GM18909 (cell line): ENCODE results near the gene PBLD.
"Not testable (repeated sequence)": the region's sequence is repeated elsewhere in the genome, so short reads cannot be mapped to it uniquely, and the experiment has no call there.

Source experiments
- ATAC-seq: cut with Tn5 transposase; IDR thresholded peaks from one replicate; pipeline ENCODE4 v1.9.1; 2021; ENCODE audit warnings: mild to moderate bottlenecking; ENCODE audit not compliant: unreplicated experiment, poor library complexity

The PBLD gene

GRCh38 chr10:68331455-68332258 is 1.1 kb downstream of the PBLD start, which contains the start of gene HNRNPH3:
HNRNPH3 (plus strand) TSS chr10:68332064; CDS start chr10:68337222, 5,158 bp downstream.
- ATAC-seq = peak; percentile 86

DNA sequence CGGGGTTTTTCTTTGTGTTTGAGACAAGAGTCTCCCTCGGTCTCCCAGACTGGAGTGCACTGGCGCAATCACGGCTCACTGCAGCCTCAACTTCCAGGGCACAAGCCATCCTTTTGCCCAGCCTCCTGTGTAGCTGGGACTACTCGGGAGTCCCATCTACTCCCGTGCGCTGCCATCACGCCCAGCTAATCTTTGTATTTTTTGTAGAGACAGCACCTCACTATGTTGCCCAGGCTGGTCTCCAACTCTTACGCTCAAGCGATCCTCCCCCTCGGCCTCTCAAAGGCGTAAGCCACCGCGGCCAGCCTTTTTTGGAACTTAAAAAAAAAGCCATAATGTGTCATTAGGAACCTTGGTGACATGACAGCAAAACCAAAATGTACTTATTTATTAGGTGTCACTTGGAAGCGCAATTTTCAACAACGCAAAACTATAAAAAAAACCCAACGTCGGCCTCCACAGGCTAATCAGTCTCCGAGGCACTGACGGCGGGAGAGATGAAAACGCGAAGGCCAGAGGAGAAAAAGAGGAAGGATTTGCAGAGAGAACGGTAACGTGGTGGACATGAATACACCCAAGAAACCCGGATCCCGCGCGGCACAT is 1.8 kb downstream of the PBLD start:
- no peak for ATAC-seq

DNA sequence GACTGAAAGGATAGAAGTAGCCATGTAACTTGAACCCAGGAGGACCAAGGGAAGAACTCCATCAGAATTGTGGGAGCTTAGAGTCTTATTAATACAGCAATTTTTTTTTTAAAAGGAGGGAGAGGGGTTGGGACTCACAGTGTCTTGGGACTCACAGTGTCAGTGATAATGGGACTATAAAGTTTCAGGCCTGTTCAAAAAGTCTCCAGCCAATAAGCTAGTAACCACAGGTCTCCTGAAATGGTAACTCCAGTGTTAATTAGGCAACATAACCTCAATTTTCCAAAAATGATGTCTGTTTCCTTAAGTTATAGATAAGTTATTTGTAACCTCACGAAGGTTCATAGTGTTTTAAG is 3.2 kb downstream of the PBLD start:
- no peak for ATAC-seq

DNA sequence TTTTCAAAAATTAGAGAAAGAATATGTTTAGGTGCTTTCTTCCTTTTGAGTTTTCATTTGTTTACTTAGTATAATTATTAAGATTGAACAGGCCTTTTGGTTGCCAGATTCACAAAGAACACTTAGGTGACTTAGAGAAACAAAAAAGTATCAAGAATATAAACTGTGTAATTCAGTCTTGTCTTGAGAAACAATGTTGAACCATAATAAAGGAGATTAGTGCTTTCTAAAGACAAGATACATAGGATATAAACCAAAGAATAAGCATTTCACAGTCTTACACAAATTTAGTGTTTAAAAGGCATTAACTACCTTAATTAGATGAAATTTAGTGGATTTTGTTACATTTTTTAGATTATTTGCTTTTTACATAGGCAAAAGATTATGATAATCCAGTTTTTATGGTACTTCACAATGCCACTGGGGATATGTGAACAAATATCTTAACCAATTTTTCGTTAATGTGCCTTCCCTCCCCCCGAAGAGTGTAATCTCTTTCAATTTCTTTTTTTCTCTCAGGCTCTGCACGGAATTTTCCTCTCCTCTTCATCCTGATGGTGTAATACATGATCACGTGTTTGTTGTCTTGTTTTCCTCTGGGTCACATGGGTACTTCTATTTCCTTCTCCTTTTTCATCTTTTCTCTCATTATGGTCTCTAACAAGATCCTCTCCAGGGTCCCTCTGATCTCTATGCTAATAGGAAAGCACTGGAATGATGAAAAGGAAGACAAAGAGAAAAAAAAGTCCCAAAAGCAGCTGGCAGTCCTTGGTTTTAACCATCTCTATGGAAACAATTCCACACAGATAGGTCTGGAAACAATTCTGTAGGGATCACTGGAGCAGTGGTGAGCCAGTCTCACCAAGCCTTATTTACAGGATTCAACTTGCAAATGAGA is 4.6 kb downstream of the PBLD start:
- ATAC-seq = no peak

GRCh38 chr10:68324396-68324795 is 8.3 kb downstream of the PBLD start:
- ATAC-seq = not testable (repeated sequence)

DNA sequence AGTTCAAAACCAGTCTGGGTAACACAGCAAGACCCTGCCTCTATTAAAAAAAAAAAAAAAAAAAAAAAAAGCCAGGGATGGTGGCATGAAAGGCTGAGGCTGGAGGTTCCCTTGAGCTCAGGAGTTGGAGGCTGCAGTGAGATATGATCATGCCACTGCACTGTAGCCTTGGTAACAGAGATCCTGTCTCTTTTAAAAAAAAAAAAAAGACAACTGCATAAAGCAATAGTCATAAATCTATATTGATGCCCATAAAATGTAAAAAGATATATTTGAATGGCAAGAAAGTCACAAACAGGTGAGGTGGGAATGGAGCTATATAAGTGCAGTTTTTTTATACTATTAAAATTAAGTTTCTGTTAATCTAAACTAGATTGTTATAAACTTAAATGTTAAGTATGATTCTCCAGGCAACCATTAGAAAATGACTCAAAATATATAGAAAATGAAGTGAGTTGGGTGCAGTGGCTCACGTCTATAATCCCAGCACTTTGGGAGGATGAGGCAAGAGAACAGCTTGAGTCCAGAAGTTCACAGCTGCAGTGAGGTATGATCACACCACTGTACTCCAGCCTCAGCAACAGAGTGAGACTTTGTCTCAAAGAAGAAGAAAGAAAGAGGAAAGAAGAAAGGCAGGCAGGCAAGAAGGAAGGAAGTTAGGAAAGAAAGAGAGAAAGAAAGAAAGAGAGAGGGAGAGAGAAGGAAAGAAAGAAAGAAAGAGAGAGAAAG is 14.2 kb downstream of the PBLD start:
- no peak for ATAC-seq

- ATAC-seq = no peak
Observed at GRCh38 chr10:68315582-68315981, 17.1 kb downstream of the PBLD start.

DNA sequence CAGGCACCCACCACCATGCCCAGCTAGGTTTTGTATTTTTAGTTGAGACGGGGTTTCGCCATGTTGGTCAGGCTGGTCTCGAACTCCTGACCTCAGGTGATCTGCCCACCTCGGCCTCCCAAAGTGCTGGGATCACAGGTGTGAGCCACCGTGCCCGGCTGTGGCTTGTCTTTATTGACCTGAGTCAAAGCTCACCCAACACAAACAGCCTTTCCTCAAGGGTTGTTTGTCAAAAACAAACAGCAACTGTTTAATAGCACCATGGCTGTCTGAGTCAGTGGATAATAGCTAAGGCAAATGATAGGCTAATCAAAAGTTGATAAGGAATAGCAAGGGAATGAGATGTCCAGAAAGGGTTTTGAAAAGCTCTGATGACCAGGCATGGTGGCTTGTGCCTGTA is 17.8 kb downstream of the PBLD start:
- ATAC-seq = not testable (repeated sequence)

- ATAC-seq = no peak
Observed at GRCh38 chr10:68310531-68310930, 22.2 kb downstream of the PBLD start.

GRCh38 chr10:68305854-68306253 is 26.9 kb downstream of the PBLD start:
- no peak for ATAC-seq

DNA sequence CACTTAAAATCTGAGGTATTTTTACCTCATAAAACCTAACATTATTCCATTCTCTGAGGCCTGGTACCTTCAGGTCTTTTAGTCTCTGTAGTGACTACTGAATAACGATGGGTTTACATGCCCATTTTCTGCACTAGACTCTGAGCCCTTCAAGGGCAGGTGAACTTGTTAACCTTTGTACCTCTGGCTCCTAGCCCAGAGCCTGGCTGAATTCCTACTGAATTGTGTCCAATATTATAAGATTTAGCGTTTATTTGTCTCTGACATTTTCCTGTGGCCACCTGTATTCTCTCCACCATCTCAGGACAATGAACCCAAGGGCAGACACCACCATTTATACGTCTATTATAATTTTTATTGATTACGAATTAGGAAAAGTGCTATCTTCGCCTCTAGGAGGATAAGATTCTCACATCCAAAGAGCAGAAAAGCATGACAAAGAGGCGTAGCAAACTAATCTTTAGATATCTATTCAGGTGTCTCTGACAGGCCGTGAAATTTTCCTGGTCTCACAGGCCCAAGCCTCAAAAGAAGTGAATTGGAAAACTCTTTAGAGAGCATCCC is 28.8 kb downstream of the PBLD start:
- ATAC-seq = no peak

DNA sequence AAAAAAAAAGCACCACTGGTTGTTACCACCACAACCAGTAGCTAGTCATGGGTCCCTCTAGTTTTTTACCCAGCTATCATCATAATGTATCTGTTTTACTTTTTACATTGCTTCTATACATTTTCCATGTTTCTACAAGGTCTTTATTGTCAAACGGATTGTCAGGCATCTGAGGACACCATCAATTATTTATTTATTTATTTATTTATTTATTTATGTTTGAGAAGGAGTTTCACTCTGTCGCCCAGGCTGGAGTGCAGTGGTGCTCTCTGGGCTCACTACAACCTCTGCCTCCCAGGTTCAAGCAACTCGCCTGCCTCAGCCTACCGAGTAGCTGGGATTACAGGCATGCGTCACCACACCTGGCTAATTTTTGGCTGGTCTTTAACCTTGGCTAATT is 29.9 kb downstream of the PBLD start:
- no peak for ATAC-seq

DNA sequence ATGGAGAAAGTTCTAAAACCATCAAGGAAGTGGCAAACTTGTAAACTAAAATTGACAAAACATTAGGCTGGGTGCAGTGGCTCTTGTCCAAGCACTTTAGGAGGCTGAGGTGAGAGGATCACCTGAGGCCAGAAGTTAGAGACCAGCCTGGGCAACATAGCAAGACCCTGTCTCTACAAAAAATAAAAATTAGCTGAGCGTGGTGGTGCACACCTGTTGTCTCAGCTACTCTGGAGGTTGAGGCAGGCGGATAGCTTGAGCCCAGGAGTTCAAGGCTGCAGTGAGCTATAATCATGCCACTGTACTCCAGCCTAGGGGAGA is 30.3 kb downstream of the PBLD start:
- peak; percentile 4 for ATAC-seq

DNA sequence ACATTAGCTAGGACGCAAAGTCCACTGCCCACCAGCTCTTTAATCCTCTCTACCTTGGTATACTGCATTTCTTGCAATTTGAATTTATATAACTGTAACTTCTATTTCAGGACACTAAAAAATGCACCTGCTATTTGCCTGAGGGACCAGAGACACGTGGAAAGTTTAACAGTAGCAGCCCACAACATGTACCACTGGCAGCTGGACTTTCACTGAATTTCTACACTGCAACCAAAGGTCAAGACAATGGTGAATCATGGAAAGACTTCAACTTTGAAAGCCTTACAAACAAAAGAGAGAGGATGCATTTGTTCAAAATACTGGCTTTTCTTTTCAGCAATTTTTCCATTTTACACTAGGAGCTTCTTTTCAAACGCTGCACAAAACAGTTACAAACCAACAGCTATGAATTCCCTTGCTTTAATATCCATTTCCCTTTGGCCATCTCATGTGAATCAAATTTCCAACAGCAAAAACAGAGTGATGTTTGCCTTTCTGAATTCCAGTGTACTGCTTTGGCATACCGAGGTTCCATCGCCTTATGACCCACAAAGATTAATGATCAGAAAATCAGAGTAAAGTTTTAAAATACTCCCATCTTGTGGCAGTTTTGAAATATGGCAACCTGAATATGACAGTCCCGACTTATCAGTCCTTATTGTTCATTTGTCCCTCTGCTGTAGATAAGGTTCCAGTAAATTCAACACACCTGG is 30.8 kb downstream of the PBLD start:
- peak; percentile 56 for ATAC-seq

- no peak for ATAC-seq
Observed at GRCh38 chr10:68301301-68301700, 31.4 kb downstream of the PBLD start.

GRCh38 chr10:68296843-68297663 is 35.7 kb downstream of the PBLD start:
- no peak for ATAC-seq

DNA sequence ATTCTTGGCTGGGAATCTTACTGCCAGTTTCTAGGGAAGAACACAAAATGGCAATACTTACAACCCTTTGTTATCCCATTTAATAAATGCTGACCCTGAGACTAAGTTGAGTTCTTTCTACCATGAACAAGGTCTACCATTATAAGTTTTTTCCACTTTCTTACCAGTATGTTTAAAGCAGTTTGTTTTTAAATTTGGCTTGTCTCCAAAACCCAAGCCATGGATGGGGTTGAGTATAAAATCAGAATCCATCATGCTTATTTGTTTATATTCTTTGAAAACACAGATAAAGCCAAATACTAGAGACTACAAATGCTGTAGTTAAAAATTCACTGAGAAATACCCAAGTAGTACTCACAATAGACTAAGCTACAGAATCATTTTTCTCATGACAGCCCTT is 42.0 kb downstream of the PBLD start:
- no peak for ATAC-seq

- no peak for ATAC-seq
Observed at GRCh38 chr10:68288717-68289116, 44.0 kb downstream of the PBLD start.
